GM13976 (cell line): ENCODE measurements around the gene TENM4.

Experiments used
- DNase-seq: peaks from one replicate; pipeline ENCODE4 v3.0.0; 2012; ENCODE audit warnings: low spot score
- CTCF ChIP-seq: IDR thresholded peaks from 2 replicates; pipeline ENCODE4 v1.5.1; 2012; ENCODE audit warnings: borderline replicate concordance, mild to moderate bottlenecking; ENCODE audit not compliant: insufficient read depth; ENCODE audit errors: extremely low read depth, missing control alignments, control extremely low read depth
- in situ Hi-C: fragments of 300-500 bp; cut with MboI; formaldehyde crosslinking; loops from one replicate; pipeline ENCODE4 v1.12.0; 2022; ENCODE audit warnings: low sequenced_read_pairs, mixed read lengths, inconsistent platforms; ENCODE audit not compliant: unreplicated experiment

Gene TENM4

GRCh38 chr11:78835646-78836045 is 605.2 kb downstream of the TENM4 start:
- DNase-seq, result no peak
- in situ Hi-C loops, result no loop called here
- no peak for TF ChIP-seq CTCF

GRCh38 chr11:78834886-78835285 is 605.9 kb downstream of the TENM4 start:
- TF ChIP-seq CTCF, result no peak
- in situ Hi-C loops, result no loop called here
- no peak for DNase-seq

- no peak for DNase-seq
- in situ Hi-C loops, result no loop called here
- TF ChIP-seq CTCF, result no peak
Observed at GRCh38 chr11:78833237-78833636, 607.6 kb downstream of the TENM4 start.

GRCh38 chr11:78832226-78832947 is 608.4 kb downstream of the TENM4 start:
- DNase-seq, result no peak
- in situ Hi-C loops, result no loop called here
- TF ChIP-seq CTCF, result no peak

- in situ Hi-C loops, result no loop called here
- TF ChIP-seq CTCF, result no peak
Observed at GRCh38 chr11:78831571-78831970, 609.3 kb downstream of the TENM4 start.

GRCh38 chr11:78830277-78830819 is 610.5 kb downstream of the TENM4 start:
- DNase-seq, result no peak
- in situ Hi-C loops, result no loop called here
- TF ChIP-seq CTCF, result no peak

More at GRCh38 chr11:78831571-78831970, 609.3 kb downstream of the TENM4 start:
- no peak for DNase-seq
